SK-MEL-5 (cell line): ENCODE results near the gene RHEX. TPM values are rescaled to one million over a fixed set of nuclear protein-coding genes. Genes with fewer than 3 reads are reported as not detected.

Experiments used
- DNase-seq: peaks from one replicate; pipeline ENCODE4 v3.0.0-alpha.2; 2016; ENCODE audit warnings: low read depth, low spot score
- in situ Hi-C: cut with HindIII; loops from 2 replicates; pipeline ENCODE4 v1.10.0; 2016; ENCODE audit warnings: low sequenced_read_pairs, high pct_unique_total_duplicates, low pct_unique_long_range_greater_than_20kb
- total RNA-seq: library from RNA; depleted of rRNA; stranded (reverse); fragments of >200 nt; shearing (Covaris generic); gene quantifications from 2 replicates; pipeline ENCODE4 v1.2.3, GENCODE V29; 2014

RHEX gene
- total RNA-seq, 1 experiment from 2014 or later, result not detected

GRCh38 chr1:206120406-206120805 lies 67.4 kb downstream of the RHEX start:
- in situ Hi-C loops, result no loop called here
- DNase-seq, result no peak

- DNase-seq, result no peak
- in situ Hi-C loops, result no loop called here
Measured at GRCh38 chr1:206121269-206121668, 68.3 kb downstream of the RHEX start.

- in situ Hi-C loops, result no loop called here
- DNase-seq, result no peak
Measured at GRCh38 chr1:206122686-206123085, 69.7 kb downstream of the RHEX start.

- no peak for DNase-seq
- in situ Hi-C loops, result loop anchor here (25.0 kb wide), 1 partner anchor 312 kb away; no protein-coding TSS in a partner anchor
Measured at GRCh38 chr1:206125346-206125745, 72.4 kb downstream of the RHEX start.

GRCh38 chr1:206127336-206127735 lies 74.4 kb downstream of the RHEX start:
- in situ Hi-C loops, result loop anchor here (25.0 kb wide), 1 partner anchor 310 kb away; no protein-coding TSS in a partner anchor
- no peak for DNase-seq

- in situ Hi-C loops, result loop anchor here (25.0 kb wide), 1 partner anchor 309 kb away; no protein-coding TSS in a partner anchor
- peak; percentile 7 for DNase-seq
Measured at GRCh38 chr1:206128196-206128595, 75.2 kb downstream of the RHEX start.

- in situ Hi-C loops, result loop anchor here (25.0 kb wide), 1 partner anchor 306 kb away; no protein-coding TSS in a partner anchor
- no peak for DNase-seq
Measured at GRCh38 chr1:206131037-206131436, 78.1 kb downstream of the RHEX start.

GRCh38 chr1:206133751-206134415 lies 80.9 kb downstream of the RHEX start:
- in situ Hi-C loops, result loop anchor here (25.0 kb wide), 1 partner anchor 303 kb away; no protein-coding TSS in a partner anchor

GRCh38 chr1:206135248-206135647 lies 82.3 kb downstream of the RHEX start:
- in situ Hi-C loops, result loop anchor here (25.0 kb wide), 1 partner anchor 302 kb away; no protein-coding TSS in a partner anchor
- no peak for DNase-seq

More at GRCh38 chr1:206133751-206134415, 80.9 kb downstream of the RHEX start:
- DNase-seq, result no peak

- DNase-seq, result no peak
Measured at GRCh38 chr1:206136241-206136640, 83.3 kb downstream of the RHEX start.

GRCh38 chr1:206142011-206142410 lies 89.0 kb downstream of the RHEX start:
- DNase-seq, result no peak
- in situ Hi-C loops, result loop anchor here (25.0 kb wide), 1 partner anchor 295 kb away; no protein-coding TSS in a partner anchor

More at GRCh38 chr1:206136241-206136640, 83.3 kb downstream of the RHEX start:
- in situ Hi-C loops, result loop anchor here (25.0 kb wide), 1 partner anchor 301 kb away; no protein-coding TSS in a partner anchor

- in situ Hi-C loops, result loop anchor here (25.0 kb wide), 1 partner anchor 295 kb away; no protein-coding TSS in a partner anchor
- DNase-seq, result no peak
Measured at GRCh38 chr1:206142770-206143169, 89.8 kb downstream of the RHEX start.

GRCh38 chr1:206143537-206144172 lies 90.7 kb downstream of the RHEX start:
- no peak for DNase-seq
- in situ Hi-C loops, result loop anchor here (25.0 kb wide), 1 partner anchor 294 kb away; no protein-coding TSS in a partner anchor

GRCh38 chr1:206144605-206145004 lies 91.6 kb downstream of the RHEX start:
- DNase-seq, result no peak
- in situ Hi-C loops, result loop anchor here (25.0 kb wide), 1 partner anchor 293 kb away; no protein-coding TSS in a partner anchor

GRCh38 chr1:206145771-206146290 lies 92.9 kb downstream of the RHEX start:
- in situ Hi-C loops, result loop anchor here (25.0 kb wide), 1 partner anchor 291 kb away; no protein-coding TSS in a partner anchor
- DNase-seq, result no peak
